BE2C (cell line): ENCODE data around the gene TRMT13. TPM values are rescaled to one million over a fixed set of nuclear protein-coding genes. Genes with fewer than 3 reads are reported as not detected.
A peak's percentile ranks its signal among the peaks of the same experiment; 100 is the strongest.

Source experiments
- DNase-seq: peaks from one replicate; pipeline ENCODE4 v3.0.0-alpha.2; 2020
- H3K27me3 ChIP-seq: fragments of 250-450 bp; sonication (Bioruptor Pico); 2 replicates; pipeline ENCODE4 v1.5.1; 2020; ENCODE audit warnings: mild to moderate bottlenecking
- H3K36me3 ChIP-seq: fragments of 250-450 bp; sonication (Bioruptor Pico); 2 replicates; pipeline ENCODE4 v1.5.1; 2020; ENCODE audit warnings: mild to moderate bottlenecking
- H3K4me1 ChIP-seq: fragments of 250-450 bp; sonication (Bioruptor Pico); 2 replicates; pipeline ENCODE4 v1.5.1; 2020
- H3K4me3 ChIP-seq: 2 replicates; pipeline ENCODE4 v1.5.1; 2011; ENCODE audit warnings: low read depth, low read length
- H3K9me3 ChIP-seq: fragments of 250-450 bp; sonication (Bioruptor Pico); 2 replicates; pipeline ENCODE4 v1.5.1; 2020
- CTCF ChIP-seq: IDR thresholded peaks from 2 replicates; pipeline ENCODE4 v1.5.1; 2012; ENCODE audit warnings: mild to moderate bottlenecking, low read depth, low read length
- polyA plus RNA-seq: library from polyadenylated mRNA; unstranded; fragments of >200 nt; gene quantifications from one replicate; pipeline ENCODE4 v1.2.1, GENCODE V29; 2012; ENCODE audit warnings: low read depth, missing spikeins; ENCODE audit not compliant: insufficient read length, insufficient read depth

The TRMT13 gene, protein sequence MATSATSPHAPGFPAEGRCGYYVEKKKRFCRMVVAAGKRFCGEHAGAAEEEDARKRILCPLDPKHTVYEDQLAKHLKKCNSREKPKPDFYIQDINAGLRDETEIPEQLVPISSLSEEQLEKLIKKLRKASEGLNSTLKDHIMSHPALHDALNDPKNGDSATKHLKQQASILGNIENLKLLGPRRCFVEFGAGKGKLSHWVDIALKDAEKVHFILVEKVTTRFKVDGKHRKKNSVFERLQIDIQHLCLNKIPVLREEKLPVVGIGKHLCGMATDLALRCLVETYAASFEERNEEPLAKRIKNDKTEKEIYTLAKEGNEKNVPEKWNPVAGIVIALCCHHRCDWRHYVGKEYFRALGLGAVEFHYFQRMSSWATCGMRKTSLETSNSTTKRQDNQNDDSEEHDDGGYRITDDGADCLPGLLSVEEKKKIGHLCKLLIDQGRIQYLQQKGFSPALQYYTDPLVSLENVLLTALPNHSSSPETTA
- 23.9 TPM for polyA plus RNA-seq

DNA sequence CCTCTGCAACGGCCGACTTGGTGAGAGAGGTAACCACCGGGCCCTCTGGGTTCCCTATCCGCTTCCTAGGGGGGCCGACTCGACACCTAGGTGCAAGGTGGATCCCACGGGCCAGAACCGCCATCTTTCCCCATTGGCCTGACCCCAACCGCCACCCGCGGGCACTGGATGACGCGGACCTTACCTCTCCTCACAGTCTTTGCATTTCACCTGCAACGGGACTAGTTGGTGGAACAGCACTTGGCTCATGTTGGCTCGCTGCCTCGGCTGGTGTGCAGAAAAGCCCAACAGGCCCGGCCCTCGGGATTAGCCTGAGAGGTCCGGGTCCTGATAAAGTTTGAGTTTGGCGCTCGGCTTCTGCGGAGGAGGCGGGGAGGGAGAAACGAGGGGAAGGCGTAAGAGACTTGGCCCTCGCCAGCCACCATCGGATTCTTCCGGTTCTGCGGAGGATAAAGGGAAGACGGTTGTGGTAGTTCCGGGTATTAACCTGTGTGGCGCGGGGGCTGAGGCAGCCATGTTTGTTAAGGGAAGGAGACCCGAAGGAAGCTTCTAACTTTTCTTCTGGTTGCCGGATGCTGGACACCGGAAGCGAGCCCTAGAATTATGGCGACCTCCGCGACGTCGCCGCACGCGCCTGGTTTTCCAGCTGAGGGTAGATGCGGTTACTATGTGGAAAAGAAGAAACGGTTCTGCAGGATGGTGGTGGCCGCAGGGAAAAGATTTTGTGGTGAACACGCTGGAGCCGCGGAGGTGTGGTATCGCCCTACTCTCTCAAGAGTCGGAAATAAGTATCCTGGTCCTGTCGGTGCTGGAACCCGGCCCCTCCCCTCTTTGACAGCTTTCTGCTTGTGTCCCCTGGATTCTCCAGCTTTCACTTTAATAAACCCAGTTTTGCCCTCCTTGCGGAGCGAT lies at the start of gene TRMT13, which contains the start of gene SASS6:
TSS of gene TRMT13 (plus strand) at position 598 of the 912 bp plus-strand sequence. CDS start at position 604, 6 bp downstream.
TSS of gene SASS6 (minus strand) at position 365 of the 912 bp plus-strand sequence. CDS start at position 249, 116 bp downstream.
- H3K27me3 ChIP-seq, result no peaks in the 10 kb centered on the region
- TF ChIP-seq CTCF, result no peak
- no peaks in the 10 kb centered on the region; the same call in 1 of the 2 replicates for H3K4me1 ChIP-seq
- DNase-seq, result peak; percentile 95
- H3K9me3 ChIP-seq, result no peaks in the 10 kb centered on the region
- peak within 1 kb of the TSS; percentile 93 for H3K4me3 ChIP-seq
- H3K36me3 ChIP-seq, result peaks cover 6% of the 10 kb centered on the region; the same call in 1 of the 2 replicates

GRCh38 chr1:100087396-100087795 lies 45.6 kb upstream of the TRMT13 start:
- Histone ChIP-seq H3K4me3 (no peak overlapping the region), H3K4me1 (0 out of 2 replicates have a peak, but pooled peaks cover 2% of the 10 kb centered on the region), H3K9me3 (no peaks in the 10 kb centered on the region), H3K27me3 (no peaks in the 10 kb centered on the region), H3K36me3 (peaks cover 25% of the 10 kb centered on the region)
- TF ChIP-seq CTCF, result no peak
- no peak for DNase-seq

DNA sequence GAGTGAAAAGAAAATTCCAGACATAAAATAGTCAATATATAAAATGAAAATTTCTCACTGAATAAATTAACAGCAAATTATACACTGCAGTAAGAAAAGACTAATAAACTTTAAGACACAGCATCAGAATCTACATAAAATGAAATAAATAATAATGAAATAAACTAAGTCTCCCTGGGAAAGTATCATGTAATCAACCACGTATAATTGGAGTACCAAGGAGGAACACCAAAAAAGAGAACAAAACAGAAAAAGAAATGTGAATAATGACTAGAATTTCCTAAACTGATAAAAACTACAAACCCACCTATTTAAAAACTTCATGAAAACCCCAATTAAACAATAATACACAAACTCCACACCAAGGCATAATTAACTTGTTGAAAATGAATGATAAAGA lies 43.9 kb upstream of the TRMT13 start:
- DNase-seq, result no peak
- H3K36me3 ChIP-seq, result peaks cover 15% of the 10 kb centered on the region; the same call in 1 of the 2 replicates
- 0 out of 2 replicates have a peak, but pooled peaks cover 2% of the 10 kb centered on the region for H3K4me1 ChIP-seq
- H3K9me3 ChIP-seq, result no peaks in the 10 kb centered on the region
- no peak overlapping the region for H3K4me3 ChIP-seq
- no peak for TF ChIP-seq CTCF
- no peaks in the 10 kb centered on the region for H3K27me3 ChIP-seq

DNA sequence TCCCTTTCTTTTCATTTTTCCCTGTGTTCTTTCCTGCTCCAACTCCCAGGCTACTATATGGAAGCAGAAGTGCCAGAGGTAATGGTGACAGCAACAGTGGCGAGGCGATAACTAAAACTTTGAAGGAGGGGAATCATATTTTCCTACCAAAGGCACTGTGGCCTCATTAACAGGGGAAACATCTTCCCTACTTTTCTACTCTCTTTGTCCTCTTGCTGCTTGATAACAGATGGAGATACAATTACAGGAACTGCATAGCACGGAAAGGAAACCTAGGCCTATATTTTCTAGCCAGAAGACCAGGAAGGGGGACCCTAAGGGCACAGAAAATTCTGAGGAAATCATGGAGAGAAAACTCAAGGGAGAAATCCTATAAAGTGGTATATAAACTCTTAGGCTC lies 42.5 kb upstream of the TRMT13 start:
- Histone ChIP-seq H3K4me1 (0 out of 2 replicates have a peak, but pooled peaks cover 2% of the 10 kb centered on the region), H3K36me3 (peaks cover 10% of the 10 kb centered on the region; the same call in 1 of the 2 replicates), H3K9me3 (no peaks in the 10 kb centered on the region), H3K27me3 (no peaks in the 10 kb centered on the region), H3K4me3 (no peak overlapping the region)
- DNase-seq, result no peak
- TF ChIP-seq CTCF, result no peak

DNA sequence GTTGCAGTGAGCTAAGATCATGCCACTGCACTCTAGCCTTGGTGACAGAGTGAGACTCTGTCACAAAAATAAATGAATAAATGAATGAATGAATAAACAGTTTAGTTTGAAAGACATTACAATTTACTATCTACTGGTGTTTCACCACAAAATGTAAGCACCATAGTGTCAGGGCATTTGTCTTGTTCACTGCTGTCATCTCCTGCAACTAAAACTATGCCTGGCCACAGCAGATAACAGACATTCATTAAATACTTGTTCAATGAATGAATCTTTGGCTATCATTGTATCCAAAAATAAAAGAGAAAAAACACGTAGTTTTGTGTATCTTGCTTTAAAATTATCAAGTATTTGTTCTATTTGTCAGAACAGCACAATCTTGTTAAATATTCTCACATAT lies 32.8 kb upstream of the TRMT13 start:
- Histone ChIP-seq H3K4me3 (no peak overlapping the region), H3K36me3 (peaks cover 49% of the 10 kb centered on the region), H3K4me1 (no peaks in the 10 kb centered on the region), H3K9me3 (no peaks in the 10 kb centered on the region), H3K27me3 (no peaks in the 10 kb centered on the region)
- no peak for DNase-seq
- no peak for TF ChIP-seq CTCF
